ENCODE data around the gene PRDM16. TPM values are rescaled to one million over a fixed set of nuclear protein-coding genes. Genes with fewer than 3 reads are reported as not detected.

PRDM16 gene
- total RNA-seq, 1 experiment from 2014 or later: not detected

DNA sequence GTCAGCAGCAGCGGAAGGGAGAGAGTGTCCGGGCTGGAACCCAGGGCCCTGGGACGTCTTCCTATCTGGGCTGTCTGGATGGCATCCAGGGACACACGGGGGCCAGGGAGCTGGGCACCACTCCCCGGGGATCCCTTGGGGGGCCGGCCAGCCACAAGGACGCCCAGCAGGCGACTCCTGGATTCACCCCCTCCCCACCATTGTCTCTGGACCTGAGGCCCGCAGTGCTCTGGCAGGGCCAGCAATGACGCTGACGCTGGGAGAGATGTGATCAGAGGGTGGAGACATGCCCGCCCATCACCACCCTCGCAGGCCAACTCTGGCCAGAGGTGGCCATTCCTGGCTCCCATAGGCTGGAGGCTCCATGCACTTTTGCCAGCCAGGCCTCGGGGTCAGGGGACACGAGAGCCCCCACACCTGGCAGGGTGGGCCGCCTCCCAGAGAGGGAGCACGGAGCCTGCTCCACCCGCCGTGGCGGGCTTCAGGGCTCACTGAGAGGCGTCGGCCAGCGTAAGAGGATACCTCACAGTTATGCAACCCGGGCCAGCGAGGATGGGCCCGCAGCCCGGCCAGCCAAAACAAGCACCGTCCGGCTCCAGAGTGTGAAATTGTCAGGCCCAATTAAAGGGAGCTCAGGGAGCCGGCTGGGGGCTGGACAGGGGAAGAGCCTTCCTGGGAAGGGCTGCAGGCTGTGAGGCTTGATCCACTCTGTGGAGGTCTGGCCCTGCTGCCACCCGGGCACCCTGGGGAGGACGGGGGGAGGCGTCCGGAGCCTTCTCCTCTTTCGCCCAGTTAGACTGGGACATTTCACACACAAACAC, 37.4 kb upstream of the PRDM16 start:
- no peaks in the 10 kb centered on the region for H3K4me1 Mint-ChIP-seq (ENCODE audit: insufficient read depth, unreplicated experiment)
- intact Hi-C loops (cut with micrococcal nuclease): no loop called here
- H3K27me3 Mint-ChIP-seq (ENCODE audit: insufficient read depth, unreplicated experiment): no peaks in the 10 kb centered on the region
- H3K9me3 Mint-ChIP-seq (ENCODE audit: unreplicated experiment): no peaks in the 10 kb centered on the region
- no peaks in the 10 kb centered on the region for H3K36me3 Mint-ChIP-seq (ENCODE audit: insufficient read depth, unreplicated experiment)
- no peak overlapping the region for H3K4me3 Mint-ChIP-seq (ENCODE audit: unreplicated experiment)
- no peak for DNase-seq (ENCODE audit: unreplicated experiment)
- no peak overlapping the region for H3K27ac Mint-ChIP-seq (ENCODE audit: low read depth, unreplicated experiment)
- no TSS peak for BruUV-seq (replicated peaks)
- TF ChIP-seq, protein P1, sequence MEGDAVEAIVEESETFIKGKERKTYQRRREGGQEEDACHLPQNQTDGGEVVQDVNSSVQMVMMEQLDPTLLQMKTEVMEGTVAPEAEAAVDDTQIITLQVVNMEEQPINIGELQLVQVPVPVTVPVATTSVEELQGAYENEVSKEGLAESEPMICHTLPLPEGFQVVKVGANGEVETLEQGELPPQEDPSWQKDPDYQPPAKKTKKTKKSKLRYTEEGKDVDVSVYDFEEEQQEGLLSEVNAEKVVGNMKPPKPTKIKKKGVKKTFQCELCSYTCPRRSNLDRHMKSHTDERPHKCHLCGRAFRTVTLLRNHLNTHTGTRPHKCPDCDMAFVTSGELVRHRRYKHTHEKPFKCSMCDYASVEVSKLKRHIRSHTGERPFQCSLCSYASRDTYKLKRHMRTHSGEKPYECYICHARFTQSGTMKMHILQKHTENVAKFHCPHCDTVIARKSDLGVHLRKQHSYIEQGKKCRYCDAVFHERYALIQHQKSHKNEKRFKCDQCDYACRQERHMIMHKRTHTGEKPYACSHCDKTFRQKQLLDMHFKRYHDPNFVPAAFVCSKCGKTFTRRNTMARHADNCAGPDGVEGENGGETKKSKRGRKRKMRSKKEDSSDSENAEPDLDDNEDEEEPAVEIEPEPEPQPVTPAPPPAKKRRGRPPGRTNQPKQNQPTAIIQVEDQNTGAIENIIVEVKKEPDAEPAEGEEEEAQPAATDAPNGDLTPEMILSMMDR (IDR thresholded peaks at IDR 0.05; ENCODE audit: unreplicated experiment): no peak
- ChIA-PET CTCF (no interaction called here), POLR2A (no interaction called here)

DNA sequence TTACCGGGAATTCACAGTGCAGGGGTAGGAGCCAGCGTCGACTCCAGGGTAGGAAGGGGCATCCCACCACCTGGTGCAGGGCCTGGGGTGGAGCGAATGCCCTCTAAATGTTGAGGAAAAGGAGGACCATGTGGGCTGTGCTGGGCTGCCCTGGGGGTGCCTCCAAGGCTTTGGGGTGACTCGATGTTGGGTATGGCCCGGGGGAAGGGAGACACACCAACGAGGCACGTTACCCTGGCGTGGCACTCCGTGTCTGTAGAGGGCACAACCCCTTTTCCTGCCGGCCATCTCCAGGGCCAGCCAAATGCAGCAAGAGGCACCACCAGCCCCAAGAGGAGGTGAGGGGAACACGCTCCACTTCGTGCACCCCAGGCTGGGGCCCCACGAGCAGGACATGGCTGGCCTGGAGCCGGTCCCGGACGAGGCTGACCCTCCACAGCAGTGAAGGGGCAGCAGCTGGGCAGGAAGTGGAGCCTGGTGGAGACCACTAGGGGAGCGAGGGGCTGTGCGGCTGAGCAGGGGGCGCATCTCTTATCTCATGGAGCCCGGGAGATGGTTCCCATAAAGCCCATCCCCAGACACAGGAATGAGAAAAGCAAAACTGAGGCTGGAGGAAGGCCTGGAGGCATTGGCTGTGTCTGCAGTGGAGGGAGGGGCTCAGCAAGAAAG, 36.5 kb upstream of the PRDM16 start:
- BruUV-seq (replicated peaks): no TSS peak
- ChIA-PET CTCF (no interaction called here), POLR2A (no interaction called here)
- H3K9me3 Mint-ChIP-seq (ENCODE audit: unreplicated experiment): no peaks in the 10 kb centered on the region
- no peak overlapping the region for H3K27ac Mint-ChIP-seq (ENCODE audit: low read depth, unreplicated experiment)
- no peak overlapping the region for H3K4me3 Mint-ChIP-seq (ENCODE audit: unreplicated experiment)
- no peaks in the 10 kb centered on the region for H3K36me3 Mint-ChIP-seq (ENCODE audit: insufficient read depth, unreplicated experiment)
- intact Hi-C loops (cut with micrococcal nuclease): no loop called here
- H3K4me1 Mint-ChIP-seq (ENCODE audit: insufficient read depth, unreplicated experiment): no peaks in the 10 kb centered on the region
- TF ChIP-seq, protein P1 (IDR thresholded peaks at IDR 0.05; ENCODE audit: unreplicated experiment): no peak
- DNase-seq (ENCODE audit: unreplicated experiment): no peak
- no peaks in the 10 kb centered on the region for H3K27me3 Mint-ChIP-seq (ENCODE audit: insufficient read depth, unreplicated experiment)

DNA sequence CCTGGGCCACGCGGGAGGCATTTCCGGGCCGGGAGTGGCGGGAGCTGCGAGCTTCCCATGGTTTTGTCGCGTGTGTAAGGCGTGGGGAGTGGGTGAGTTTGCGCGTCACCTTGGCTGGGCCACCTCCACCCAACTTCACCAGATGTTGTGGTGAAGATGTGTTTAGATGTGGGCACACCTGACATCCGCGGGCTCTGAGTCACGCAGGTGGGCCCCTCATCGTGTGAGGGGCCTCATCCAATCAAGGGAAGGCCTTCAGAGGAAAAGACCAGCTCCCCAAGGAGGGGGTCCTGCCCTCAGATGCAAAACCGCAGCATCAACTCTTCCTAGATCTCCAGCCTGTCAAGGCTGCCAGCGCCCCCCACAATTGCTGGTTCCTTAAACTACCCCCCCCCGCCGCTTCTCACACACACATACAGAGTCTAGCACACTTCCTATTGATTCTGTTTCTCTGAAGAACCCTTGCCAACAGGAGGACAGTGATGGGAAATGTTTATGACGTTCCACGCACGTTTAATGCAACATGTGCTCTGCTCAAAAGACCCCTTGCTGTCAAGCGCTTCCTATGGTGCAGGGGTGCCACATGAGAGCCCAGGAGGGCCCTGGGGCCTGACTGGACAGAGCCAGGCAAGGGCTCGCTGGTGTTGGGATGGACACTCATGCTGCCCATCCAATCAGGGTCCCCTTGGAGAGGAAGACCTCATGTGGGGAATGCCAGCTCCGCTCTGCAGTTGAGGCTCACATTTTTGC, 35.8 kb upstream of the PRDM16 start:
- no peak overlapping the region for H3K27ac Mint-ChIP-seq (ENCODE audit: low read depth, unreplicated experiment)
- no peaks in the 10 kb centered on the region for H3K27me3 Mint-ChIP-seq (ENCODE audit: insufficient read depth, unreplicated experiment)
- CTCF ChIA-PET: no interaction called here
- no TSS peak for BruUV-seq (replicated peaks)
- no peaks in the 10 kb centered on the region for H3K9me3 Mint-ChIP-seq (ENCODE audit: unreplicated experiment)
- intact Hi-C loops (cut with micrococcal nuclease): no loop called here
- no peaks in the 10 kb centered on the region for H3K36me3 Mint-ChIP-seq (ENCODE audit: insufficient read depth, unreplicated experiment)
- no peaks in the 10 kb centered on the region for H3K4me1 Mint-ChIP-seq (ENCODE audit: insufficient read depth, unreplicated experiment)
- TF ChIP-seq, protein P1 (IDR thresholded peaks at IDR 0.05; ENCODE audit: unreplicated experiment): no peak
- POLR2A ChIA-PET: no interaction called here
- DNase-seq (ENCODE audit: unreplicated experiment): no peak
- H3K4me3 Mint-ChIP-seq (ENCODE audit: unreplicated experiment): no peak overlapping the region

DNA sequence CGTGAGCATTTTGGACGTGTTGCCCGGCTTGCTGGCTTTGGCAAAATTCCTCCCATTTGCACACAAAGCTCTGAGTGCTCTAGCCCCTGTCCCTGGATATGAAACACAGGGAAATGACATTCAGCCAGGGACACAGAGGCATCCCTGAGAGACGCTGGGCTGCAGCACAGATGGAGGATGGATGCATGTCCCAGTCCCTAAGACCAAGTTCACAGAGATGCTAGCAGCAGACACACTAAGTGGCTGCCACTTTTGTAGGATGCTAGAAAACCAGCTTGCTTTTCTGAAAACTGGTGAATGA, 35.3 kb upstream of the PRDM16 start:
- CTCF ChIA-PET: no interaction called here
- Mint-ChIP-seq H3K27me3 (ENCODE audit: insufficient read depth, unreplicated experiment) (no peaks in the 10 kb centered on the region), H3K27ac (ENCODE audit: low read depth, unreplicated experiment) (no peak overlapping the region), H3K4me1 (ENCODE audit: insufficient read depth, unreplicated experiment) (no peaks in the 10 kb centered on the region), H3K4me3 (ENCODE audit: unreplicated experiment) (no peak overlapping the region), H3K36me3 (ENCODE audit: insufficient read depth, unreplicated experiment) (no peaks in the 10 kb centered on the region), H3K9me3 (ENCODE audit: unreplicated experiment) (no peaks in the 10 kb centered on the region)
- intact Hi-C loops (cut with micrococcal nuclease): no loop called here
- TF ChIP-seq, protein P1 (IDR thresholded peaks at IDR 0.05; ENCODE audit: unreplicated experiment): no peak
- no peak for DNase-seq (ENCODE audit: unreplicated experiment)
- POLR2A ChIA-PET: no interaction called here
- no TSS peak for BruUV-seq (replicated peaks)

Measured in MCF 10A (cell line).